Measurements from ENCODE around the gene PDE8A. TPM values are rescaled to one million over a fixed set of nuclear protein-coding genes. Genes with fewer than 3 reads are reported as not detected.

Gene PDE8A
- total RNA-seq, 1 donor from 2014 or later: 8.6 TPM

DNA sequence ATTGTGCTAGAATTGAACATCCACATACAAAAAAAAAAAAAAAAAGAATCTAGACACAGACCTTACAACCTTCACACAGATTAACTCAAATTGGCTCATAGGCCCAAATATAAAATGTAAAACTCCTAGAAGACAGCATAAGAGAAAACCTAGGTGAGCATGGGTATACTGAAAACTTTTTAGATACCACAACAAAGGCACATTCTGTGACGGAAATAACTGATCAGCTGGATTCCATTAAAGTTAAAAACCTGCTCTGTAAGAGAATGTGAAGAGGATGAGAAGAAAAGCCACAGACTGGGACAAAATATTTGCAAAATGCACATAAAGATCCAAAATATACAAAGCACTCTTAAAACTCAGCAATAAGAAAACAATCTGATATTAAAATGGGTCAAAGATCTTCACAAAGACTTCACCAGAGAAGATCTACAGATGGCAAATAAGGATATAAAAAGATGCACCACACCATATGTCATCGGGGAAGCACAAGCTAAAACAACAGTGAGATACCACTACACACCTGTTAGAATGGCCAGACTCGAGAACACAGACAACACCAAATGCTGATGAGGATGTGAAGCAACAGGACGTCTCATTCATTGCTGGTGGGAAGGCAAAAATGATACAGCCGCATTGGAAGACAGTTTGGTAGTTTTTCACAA, 167.9 kb downstream of the PDE8A start:
- Mint-ChIP-seq H3K9me3 (peaks cover 3% of the 10 kb centered on the region), H3K27ac (ENCODE audit: unreplicated experiment) (no peak overlapping the region), H3K4me1 (peaks cover 9% of the 10 kb centered on the region), H3K36me3 (ENCODE audit: low read depth) (no peaks in the 10 kb centered on the region), H3K4me3 (no peak overlapping the region), H3K27me3 (ENCODE audit: low read depth) (peaks cover 2% of the 10 kb centered on the region)
- no peak for DNase-seq (ENCODE audit: low read depth, low spot score)
- TF ChIP-seq, protein P1, sequence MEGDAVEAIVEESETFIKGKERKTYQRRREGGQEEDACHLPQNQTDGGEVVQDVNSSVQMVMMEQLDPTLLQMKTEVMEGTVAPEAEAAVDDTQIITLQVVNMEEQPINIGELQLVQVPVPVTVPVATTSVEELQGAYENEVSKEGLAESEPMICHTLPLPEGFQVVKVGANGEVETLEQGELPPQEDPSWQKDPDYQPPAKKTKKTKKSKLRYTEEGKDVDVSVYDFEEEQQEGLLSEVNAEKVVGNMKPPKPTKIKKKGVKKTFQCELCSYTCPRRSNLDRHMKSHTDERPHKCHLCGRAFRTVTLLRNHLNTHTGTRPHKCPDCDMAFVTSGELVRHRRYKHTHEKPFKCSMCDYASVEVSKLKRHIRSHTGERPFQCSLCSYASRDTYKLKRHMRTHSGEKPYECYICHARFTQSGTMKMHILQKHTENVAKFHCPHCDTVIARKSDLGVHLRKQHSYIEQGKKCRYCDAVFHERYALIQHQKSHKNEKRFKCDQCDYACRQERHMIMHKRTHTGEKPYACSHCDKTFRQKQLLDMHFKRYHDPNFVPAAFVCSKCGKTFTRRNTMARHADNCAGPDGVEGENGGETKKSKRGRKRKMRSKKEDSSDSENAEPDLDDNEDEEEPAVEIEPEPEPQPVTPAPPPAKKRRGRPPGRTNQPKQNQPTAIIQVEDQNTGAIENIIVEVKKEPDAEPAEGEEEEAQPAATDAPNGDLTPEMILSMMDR (conservative IDR thresholded peaks at IDR 0.05): no peak

DNA sequence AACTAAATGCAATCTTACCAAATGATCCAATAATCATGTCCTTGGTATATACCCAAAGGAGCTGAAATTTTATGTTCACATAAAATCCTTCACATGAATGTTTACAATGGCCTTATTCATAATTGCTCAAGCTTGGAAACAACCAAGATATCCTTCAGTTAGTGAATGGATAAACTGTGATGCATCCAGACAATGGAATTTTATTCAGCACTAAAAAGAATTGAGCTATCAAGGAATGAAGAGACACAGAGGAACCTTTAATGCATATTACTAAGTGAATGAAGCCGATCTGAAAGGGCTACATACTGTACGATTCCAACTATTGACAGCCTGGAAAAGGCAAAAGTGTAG, 168.4 kb downstream of the PDE8A start:
- H3K27ac Mint-ChIP-seq (ENCODE audit: unreplicated experiment): peak overlapping the region; percentile 10
- no peak for DNase-seq (ENCODE audit: low read depth, low spot score)
- TF ChIP-seq, protein P1 (conservative IDR thresholded peaks at IDR 0.05): no peak
- H3K4me1 Mint-ChIP-seq: peaks cover 9% of the 10 kb centered on the region
- peaks cover 2% of the 10 kb centered on the region for H3K27me3 Mint-ChIP-seq (ENCODE audit: low read depth)
- H3K9me3 Mint-ChIP-seq: peaks cover 3% of the 10 kb centered on the region
- H3K36me3 Mint-ChIP-seq (ENCODE audit: low read depth): no peaks in the 10 kb centered on the region
- H3K4me3 Mint-ChIP-seq: no peak overlapping the region

- H3K4me3 Mint-ChIP-seq: no peak overlapping the region
- TF ChIP-seq, protein P1 (conservative IDR thresholded peaks at IDR 0.05): no peak
- H3K27me3 Mint-ChIP-seq (ENCODE audit: low read depth): peaks cover 2% of the 10 kb centered on the region
Observed at GRCh38 chr15:85151145-85151544, 169.5 kb downstream of the PDE8A start.

DNA sequence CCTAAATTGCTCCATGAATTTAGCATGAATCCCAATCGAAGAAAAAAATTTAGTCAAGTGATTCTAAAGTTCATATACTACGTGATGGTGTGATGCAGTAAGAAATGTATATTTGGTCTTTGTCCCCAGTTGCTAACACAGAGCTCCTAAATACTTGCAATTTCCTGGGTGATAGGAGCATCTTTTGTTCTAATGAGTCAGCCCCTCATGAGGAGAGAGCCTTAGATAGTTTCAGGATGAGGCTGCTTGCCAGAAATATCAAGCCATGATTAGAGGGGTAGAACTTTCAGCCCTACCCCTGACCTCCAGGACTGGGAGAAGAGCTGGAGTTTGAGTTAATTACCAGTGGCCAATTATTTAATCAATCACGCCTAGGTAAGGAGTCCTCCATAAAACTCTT, 170.2 kb downstream of the PDE8A start:
- Mint-ChIP-seq H3K36me3 (ENCODE audit: low read depth) (no peaks in the 10 kb centered on the region), H3K4me3 (no peak overlapping the region), H3K4me1 (peaks cover 9% of the 10 kb centered on the region), H3K9me3 (no peaks in the 10 kb centered on the region), H3K27ac (ENCODE audit: unreplicated experiment) (no peak overlapping the region), H3K27me3 (ENCODE audit: low read depth) (peaks cover 2% of the 10 kb centered on the region)
- DNase-seq (ENCODE audit: low read depth, low spot score): no peak
- TF ChIP-seq, protein P1 (conservative IDR thresholded peaks at IDR 0.05): no peak

More at GRCh38 chr15:85151145-85151544, 169.5 kb downstream of the PDE8A start:
- Mint-ChIP-seq H3K9me3 (no peaks in the 10 kb centered on the region), H3K4me1 (peaks cover 9% of the 10 kb centered on the region), H3K36me3 (ENCODE audit: low read depth) (no peaks in the 10 kb centered on the region), H3K27ac (ENCODE audit: unreplicated experiment) (no peak overlapping the region)
- DNase-seq (ENCODE audit: low read depth, low spot score): no peak

DNA sequence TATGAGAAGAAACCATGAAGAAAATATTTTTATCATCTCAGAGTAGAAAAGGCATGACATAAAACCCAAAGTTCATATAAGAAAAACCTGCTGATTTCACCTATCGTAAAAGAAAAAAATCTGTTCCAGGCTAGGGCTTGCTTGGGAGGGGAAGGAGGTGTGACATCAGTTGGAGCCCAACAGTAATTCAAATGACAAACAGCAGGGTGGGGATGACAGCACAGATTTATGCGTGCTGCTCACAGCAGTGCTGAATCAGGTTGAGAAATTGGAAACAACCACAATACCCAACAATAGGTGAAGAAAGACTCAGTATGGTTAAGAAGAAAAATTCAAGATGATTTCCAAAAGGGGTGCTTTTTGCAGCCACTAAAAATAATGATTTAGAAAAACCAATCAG, 172.4 kb downstream of the PDE8A start:
- DNase-seq (ENCODE audit: low read depth, low spot score): no peak
- TF ChIP-seq, protein P1 (conservative IDR thresholded peaks at IDR 0.05): no peak
- no peaks in the 10 kb centered on the region for H3K9me3 Mint-ChIP-seq
- H3K4me3 Mint-ChIP-seq: no peak overlapping the region
- H3K27ac Mint-ChIP-seq (ENCODE audit: unreplicated experiment): no peak overlapping the region
- H3K4me1 Mint-ChIP-seq: peaks cover 9% of the 10 kb centered on the region
- H3K27me3 Mint-ChIP-seq (ENCODE audit: low read depth): peaks cover 2% of the 10 kb centered on the region
- no peaks in the 10 kb centered on the region for H3K36me3 Mint-ChIP-seq (ENCODE audit: low read depth)
